Chondrocyte (in vitro differentiated cells): ENCODE measurements around the gene GALNT9. TPM values are rescaled to one million over a fixed set of nuclear protein-coding genes. Genes with fewer than 3 reads are reported as not detected.

Experiments used
- DNase-seq: peaks from one replicate; pipeline ENCODE4 v3.0.0; 2021; ENCODE audit warnings: mixed read lengths, low spot score
- H3K27ac Mint-ChIP-seq: one replicate; pipeline ENCODE4 v1.8.0; 2021; ENCODE audit warnings: mild to moderate bottlenecking, moderate library complexity, mixed read lengths; ENCODE audit not compliant: unreplicated experiment
- H3K27me3 Mint-ChIP-seq: 2 replicates; pipeline ENCODE4 v1.8.0; 2021; ENCODE audit warnings: low read depth, mixed read lengths
- H3K36me3 Mint-ChIP-seq: 2 replicates; pipeline ENCODE4 v1.8.0; 2021; ENCODE audit warnings: low read depth, mixed read lengths
- H3K4me1 Mint-ChIP-seq: 2 replicates; pipeline ENCODE4 v1.8.0; 2021; ENCODE audit warnings: low read depth, mild to moderate bottlenecking, mixed read lengths
- H3K4me3 Mint-ChIP-seq: one replicate; pipeline ENCODE4 v1.8.0; 2021; ENCODE audit warnings: mild to moderate bottlenecking, moderate library complexity, mixed read lengths; ENCODE audit not compliant: unreplicated experiment
- H3K9me3 Mint-ChIP-seq: 2 replicates; pipeline ENCODE4 v1.8.0; 2021; ENCODE audit warnings: low read depth, mixed read lengths
- CTCF ChIP-seq: fragments of 200-600 bp; sonication (generic); IDR thresholded peaks from 2 replicates; pipeline ENCODE4 v1.5.0; 2021; ENCODE audit warnings: antibody characterized with exemption, mild to moderate bottlenecking, moderate library complexity
- total RNA-seq: library from RNA; stranded (reverse); gene quantifications from 3 replicates; pipeline ENCODE4 v1.2.1, GENCODE V29; 2021

Gene GALNT9
- total RNA-seq, 1 donor from 2014 or later, result not detected

- Mint-ChIP-seq H3K27ac (no peak overlapping the region), H3K27me3 (peaks cover 62% of the 10 kb centered on the region), H3K4me3 (no peak overlapping the region), H3K4me1 (no peaks in the 10 kb centered on the region), H3K9me3 (no peaks in the 10 kb centered on the region), H3K36me3 (no peaks in the 10 kb centered on the region)
- DNase-seq, result peak; percentile 85
- TF ChIP-seq CTCF, result no peak
Measured at GRCh38 chr12:132180648-132181546, 148.5 kb downstream of the GALNT9 start.

GRCh38 chr12:132179431-132180362 is 149.7 kb downstream of the GALNT9 start:
- H3K27ac Mint-ChIP-seq, result no peak overlapping the region

GRCh38 chr12:132178801-132179401 is 150.5 kb downstream of the GALNT9 start:
- no peak overlapping the region for H3K4me3 Mint-ChIP-seq
- peak; percentile 81 for DNase-seq
- H3K27ac Mint-ChIP-seq, result no peak overlapping the region
- no peaks in the 10 kb centered on the region for H3K4me1 Mint-ChIP-seq
- H3K9me3 Mint-ChIP-seq, result no peaks in the 10 kb centered on the region
- TF ChIP-seq CTCF, result no peak
- H3K36me3 Mint-ChIP-seq, result no peaks in the 10 kb centered on the region
- peaks cover 54% of the 10 kb centered on the region for H3K27me3 Mint-ChIP-seq

More at GRCh38 chr12:132179431-132180362, 149.7 kb downstream of the GALNT9 start:
- Mint-ChIP-seq H3K27me3 (peaks cover 55% of the 10 kb centered on the region), H3K9me3 (no peaks in the 10 kb centered on the region), H3K4me3 (no peak overlapping the region), H3K4me1 (no peaks in the 10 kb centered on the region), H3K36me3 (no peaks in the 10 kb centered on the region)
- no peak for TF ChIP-seq CTCF
- peak; percentile 64 for DNase-seq

- no peak for TF ChIP-seq CTCF
- peaks cover 55% of the 10 kb centered on the region for H3K27me3 Mint-ChIP-seq
Measured at GRCh38 chr12:132178316-132178715, 151.1 kb downstream of the GALNT9 start.

More at GRCh38 chr12:132178316-132178715, 151.1 kb downstream of the GALNT9 start:
- no peaks in the 10 kb centered on the region for H3K36me3 Mint-ChIP-seq
- DNase-seq, result no peak
- no peak overlapping the region for H3K4me3 Mint-ChIP-seq
- H3K27ac Mint-ChIP-seq, result no peak overlapping the region
- H3K9me3 Mint-ChIP-seq, result no peaks in the 10 kb centered on the region
- no peaks in the 10 kb centered on the region for H3K4me1 Mint-ChIP-seq
